ENCODE data around the gene RANBP17.
"Not testable (repeated sequence)": the region's sequence is repeated elsewhere in the genome, so short reads cannot be mapped to it uniquely, and the experiment has no call there.

Gene RANBP17

DNA sequence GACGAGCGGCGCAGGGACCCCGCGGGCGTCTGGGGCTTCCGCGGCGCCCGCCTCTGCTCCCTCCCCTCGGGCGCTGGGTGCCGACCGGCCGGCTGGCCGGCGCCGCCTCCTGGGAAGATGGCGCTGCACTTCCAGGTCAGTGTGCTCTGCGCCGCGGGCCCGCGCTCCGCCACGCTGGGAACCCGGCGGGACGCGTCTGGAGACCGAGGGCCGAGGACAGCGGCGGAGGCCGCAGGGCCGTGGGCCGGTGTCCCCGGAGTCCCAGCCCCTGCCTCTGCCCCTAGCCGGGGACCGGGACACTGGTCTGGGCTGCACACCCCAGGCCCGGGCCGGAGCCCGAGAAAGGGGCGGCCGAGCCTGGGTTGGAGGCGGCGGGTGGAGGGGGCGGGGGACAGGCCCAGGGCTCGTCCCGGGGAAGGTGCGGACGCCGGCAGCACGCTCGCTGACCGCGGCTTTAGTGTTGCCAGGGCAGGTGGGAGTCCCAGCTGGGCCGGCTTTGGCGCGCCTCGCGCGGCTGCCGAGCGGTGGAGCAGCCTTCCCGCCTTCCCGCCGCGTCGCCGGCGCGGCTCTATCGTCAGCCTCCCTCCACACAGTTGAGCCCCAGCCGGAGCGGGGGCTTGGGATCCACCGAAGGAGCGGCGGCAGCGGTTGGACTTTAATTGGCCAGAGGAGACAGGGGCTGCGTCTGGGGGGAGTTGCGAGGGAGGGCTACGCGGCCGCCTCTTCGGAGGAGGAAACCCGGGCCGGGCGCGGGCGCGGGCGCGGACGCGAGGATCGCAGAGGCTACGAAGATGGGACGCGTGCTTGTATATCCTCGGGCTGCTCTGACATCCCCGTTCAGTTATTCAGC is at the start of gene RANBP17:
RANBP17 (plus strand) TSS at position 102 of the 850 bp plus-strand sequence.
- no peak for DNase-seq

DNA sequence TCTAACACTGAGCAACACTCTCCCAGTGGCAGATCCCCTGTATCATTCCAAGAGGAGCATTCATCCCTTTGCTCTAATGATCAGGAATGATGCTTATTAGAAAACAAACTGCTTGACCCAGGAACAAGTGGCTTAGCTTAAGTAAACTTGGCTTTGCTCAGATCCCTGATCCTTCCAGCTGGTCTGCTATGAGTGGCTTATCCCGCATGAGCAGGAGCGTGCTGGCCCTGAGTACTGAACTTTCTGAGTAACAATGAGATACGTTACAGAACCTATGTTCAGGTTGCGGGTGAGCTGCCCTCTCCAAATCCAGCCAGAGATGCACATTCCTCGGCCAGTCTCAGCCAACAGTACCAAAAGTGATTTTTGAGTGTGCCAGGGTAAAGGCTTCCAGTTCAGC is 48.6 kb upstream of the RANBP17 start:
- no peak for DNase-seq

DNA sequence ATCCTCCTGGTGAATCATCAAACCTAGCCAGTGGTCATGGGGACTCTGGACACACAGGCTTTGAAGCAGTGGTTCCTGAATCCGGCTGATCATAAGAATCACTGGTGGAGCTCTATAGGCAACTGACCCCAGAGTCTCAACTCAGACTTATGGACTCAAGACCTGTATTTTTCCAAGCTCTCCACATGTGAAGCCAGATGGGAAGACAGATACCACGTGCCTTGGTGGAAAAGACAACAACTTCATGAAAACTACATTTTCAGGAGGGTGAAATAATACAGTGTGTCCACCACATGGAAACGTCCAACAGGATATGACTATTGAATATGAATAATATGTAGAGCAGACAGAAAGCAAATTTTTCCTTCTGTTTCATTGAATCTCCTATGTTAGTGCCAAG is 44.6 kb upstream of the RANBP17 start:
- no peak for DNase-seq

DNA sequence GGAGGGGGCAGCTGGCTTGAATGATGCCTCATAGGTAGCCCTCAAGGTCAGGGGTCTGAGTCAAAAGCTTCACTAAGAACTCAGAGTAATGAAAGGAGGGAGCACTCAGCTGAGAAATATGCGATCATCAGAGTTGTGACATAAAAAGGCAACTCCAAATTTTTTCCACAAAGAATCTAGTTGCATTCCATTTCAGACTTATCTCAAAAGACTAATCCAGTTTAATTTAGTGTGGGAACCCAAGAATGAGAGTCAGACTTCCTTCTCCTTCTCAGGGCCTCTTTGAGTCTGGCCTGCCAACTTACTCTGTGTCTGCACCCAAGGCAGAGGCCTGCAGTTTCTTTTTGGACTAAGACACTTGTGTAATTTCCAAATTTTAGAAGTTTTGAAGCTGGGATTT is 43.6 kb upstream of the RANBP17 start:
- DNase-seq: no peak

DNA sequence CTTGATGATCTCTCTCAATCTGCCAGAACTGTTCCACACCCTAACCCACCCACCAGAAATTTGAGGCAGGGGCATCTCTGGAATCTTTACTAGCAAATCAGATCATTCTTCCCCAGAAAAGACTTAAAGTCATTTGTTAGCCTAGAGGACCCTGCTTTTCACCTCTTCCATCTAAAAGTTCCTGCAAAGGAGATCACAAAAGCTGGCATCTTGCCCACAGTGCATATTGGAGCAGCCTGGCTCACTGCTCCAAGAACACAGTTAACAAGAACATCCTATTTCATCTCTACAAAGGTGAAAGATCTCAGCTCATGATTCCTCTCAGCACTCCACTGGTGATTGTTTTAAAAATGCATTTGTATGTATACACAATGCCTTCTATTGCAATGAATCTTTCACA is 42.0 kb upstream of the RANBP17 start:
- DNase-seq: no peak

DNA sequence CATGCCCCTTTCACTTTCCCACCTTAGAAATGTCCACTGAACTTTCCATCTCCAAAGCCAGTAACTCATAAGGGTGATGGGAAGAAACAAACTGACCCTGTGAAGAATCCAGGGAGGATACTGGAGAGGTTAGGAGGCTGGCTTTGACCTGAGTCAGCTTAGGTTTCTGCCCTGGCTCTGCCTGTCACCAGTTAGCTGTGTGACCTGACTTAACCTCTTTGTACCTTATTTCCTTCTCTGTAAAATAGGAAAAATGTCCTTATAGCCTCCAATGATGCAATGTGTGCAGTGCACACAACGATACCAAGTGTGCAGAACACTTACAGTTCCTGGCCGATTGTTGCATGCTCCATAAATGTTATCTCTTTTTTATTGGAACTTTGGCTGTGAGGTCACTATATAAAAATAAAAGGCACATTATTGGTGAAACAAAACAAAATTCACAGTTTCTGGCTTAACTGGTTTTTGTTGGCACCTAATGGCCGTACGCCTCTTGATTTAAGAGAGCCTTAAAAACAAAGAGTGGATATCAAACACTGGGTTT is 40.5 kb upstream of the RANBP17 start:
- DNase-seq: no peak

DNA sequence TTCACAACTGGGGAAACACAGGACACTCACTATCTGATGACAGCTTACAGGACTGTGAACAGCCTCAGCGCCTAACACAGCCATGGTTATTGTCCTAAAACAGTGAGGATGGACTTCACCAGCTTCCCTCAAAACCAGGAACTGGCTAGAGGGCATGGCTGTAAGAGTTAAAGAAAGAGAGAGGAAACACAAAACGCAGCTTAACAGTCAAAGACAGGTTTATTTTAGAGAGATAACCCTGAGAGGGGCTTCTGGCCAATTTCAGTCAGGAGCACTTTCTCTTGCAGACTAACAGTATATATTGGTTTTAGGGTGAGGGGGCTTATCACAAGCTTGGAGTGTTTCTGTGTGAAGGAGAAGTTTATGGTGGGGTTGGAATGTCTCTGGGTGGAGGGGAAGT is 35.7 kb upstream of the RANBP17 start:
- DNase-seq: no peak

DNA sequence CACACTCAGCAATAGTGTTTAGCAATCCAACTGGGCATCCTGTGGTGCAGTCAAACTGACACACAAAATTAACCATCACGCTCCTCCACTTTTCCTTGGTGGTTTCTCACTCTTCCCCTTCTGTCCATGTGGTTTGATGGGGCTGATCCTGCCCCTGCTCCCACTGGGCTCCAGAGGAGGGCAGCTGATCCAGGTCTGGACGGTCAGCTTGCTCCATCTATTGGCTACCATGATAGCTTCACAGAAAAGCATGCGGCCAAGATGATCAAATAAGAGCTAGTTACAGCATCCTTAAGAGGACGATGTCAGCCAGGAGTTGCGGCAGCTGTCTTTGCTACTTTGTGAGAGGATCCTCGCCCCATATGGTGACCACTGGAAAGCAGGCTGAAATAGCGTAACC is 29.6 kb upstream of the RANBP17 start:
- DNase-seq: no peak

DNA sequence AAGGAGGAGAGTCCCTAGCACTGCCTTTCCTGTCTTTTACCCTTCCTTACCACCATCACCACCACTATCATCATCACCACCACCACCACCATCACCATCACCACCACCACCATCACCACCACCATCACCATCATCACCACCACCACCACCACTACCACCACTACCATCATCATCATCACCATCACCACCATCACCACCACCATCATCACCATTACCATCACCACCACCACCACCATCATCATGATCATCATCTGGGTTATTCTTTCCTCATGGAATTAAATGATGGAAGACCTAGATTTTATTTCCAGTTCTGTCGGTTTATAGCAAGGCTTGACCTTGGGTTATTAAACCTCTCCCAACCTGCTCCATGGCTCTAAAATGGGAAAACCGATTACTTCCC is 27.8 kb upstream of the RANBP17 start:
- DNase-seq: not testable (repeated sequence)

DNA sequence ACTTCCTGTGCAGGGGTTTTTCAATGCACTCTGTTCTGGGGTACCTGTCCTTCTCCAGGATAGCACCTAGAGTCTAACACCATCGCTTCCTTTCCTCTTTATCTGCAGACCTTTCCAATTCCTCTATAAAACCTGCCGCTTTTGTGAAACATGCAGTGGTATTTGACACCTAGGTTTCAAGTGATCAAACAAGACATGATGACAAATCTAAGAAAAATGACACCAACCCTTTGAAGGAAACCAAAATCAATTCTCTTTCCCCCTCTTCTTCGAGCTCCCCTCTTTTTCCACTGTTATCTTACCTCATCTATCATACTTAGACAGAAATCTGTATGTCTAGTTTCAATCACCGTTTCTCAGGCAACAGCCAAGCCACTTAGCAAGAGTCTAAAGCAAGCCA is 25.6 kb upstream of the RANBP17 start:
- no peak for DNase-seq

DNA sequence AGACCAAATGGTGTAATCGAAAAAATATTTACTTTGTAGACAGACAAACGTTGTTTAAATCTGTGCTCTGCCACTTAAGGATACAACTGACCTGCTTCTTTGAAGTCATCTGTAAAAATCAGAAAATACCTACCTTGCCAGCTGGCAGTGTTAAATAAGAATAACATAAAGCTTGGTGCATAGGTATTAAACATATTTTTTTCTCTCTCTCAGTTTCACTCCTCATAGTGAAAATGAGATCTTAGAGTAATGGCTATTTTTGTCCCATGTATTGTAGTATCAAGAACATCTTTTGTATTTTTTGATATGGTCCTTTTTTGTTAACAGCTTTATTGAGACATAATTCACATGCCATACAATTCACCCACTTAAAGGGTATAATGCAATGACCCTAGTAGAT is 17.9 kb upstream of the RANBP17 start:
- no peak for DNase-seq

DNA sequence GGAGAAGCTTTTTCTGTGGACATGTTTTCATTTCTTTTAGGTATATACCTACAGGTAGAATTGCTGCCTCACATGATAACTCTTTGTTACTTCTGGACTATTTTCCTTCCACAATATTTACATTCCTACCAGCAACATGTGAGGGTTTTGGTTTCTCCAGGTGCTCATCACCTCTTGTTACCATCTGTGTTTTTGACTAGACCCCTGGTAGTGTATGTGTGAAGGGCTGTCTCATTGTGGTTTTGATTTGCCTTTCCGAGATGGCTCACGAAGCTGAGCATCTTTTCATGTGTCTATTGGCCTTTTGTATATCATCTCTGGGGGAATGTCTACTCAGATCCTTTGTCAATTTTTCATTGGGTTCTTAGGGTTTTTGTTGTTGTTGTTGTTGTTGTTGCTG is 17.2 kb upstream of the RANBP17 start:
- no peak for DNase-seq

DNA sequence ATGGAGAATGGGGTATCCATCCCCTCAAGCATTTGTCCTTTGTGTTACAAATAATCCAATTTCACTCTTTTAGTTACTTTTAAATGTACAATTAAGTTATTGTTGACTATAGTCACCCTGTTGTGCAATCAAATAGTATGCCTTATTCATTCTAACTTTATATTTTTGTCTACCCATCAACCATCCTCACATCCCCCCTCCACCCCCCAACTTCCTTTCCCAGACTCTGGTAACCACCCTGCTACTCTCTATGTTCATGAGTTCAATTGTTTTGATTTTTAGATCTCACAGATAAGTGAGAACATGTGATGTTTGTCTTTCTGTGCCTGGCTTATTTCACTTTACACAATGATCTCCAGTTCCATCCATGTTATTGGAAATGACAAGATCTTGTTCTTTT is 15.4 kb upstream of the RANBP17 start:
- no peak for DNase-seq

DNA sequence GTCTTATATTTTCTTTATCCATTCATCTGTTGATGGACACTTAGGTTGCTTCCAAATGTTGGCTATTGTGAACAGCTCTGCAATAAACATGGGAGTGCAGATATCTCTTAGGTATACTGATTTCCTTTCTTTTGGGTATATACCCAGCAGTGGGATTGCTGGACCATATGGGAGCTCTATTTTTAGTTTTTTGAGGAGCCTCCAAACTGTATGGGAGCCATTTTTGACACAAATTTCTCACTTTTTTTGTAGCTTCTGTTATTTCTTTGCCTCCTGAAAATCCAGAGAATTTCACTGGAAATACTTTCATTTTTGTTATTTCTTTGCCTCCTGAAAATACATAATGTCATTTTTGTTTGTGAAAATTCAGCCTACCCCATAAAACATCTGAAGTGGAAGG is 15.0 kb upstream of the RANBP17 start:
- no peak for DNase-seq

DNA sequence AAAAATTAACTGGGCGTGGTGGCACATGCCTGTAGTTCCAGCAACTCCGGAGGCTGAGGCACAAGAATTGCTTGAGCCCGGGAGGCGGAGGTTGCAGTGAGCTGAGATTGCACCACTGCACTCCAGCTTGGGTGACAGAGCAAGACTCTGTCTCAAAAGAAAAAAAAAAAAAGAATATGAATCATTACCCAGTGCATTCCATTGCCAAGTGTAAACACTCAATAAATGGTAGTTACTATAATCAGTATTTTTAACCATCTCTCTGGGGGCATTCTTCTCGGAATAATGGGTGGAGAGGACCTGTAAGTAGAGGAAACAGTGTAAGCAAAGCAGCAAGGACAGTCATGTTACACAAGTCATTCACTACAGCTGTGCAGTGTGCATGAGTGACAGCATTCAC is 13.8 kb upstream of the RANBP17 start:
- DNase-seq: no peak

DNA sequence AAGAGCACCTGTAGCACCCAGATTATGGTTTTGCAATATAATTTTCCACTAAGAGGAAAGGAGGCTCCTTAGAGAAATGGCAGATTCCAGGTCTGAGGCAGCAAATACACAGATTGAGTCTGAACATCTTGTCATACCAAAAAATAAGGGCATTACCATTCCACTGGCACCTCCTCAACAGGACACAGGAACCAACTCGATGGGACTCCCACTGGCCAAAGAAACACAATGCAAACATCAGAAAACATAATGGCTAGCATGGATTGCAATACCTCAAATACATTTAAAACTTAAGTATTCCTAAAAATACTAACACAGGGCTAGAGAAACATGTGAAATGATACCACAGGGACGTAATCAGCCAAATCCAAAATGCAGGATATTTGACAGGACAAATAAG is 12.4 kb upstream of the RANBP17 start:
- DNase-seq: no peak

DNA sequence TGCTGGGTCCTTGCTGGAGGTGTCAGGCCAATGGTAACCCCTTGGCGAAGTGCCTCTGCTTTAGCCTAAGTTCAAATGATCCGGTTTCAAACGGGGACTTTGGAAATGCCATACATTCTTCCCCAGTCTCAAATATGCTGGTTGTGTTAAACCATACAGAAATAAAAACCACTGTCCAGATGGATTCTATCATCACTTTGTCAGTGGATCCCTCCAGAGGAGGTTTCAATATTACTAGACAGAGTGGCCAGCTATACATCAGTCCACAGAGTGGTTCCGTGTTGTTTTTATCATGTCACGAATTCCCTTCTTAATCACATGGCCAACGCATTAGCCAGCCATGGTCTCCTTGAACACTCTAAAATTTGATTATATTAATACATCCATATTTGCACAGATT is 7.3 kb upstream of the RANBP17 start:
- DNase-seq: no peak

DNA sequence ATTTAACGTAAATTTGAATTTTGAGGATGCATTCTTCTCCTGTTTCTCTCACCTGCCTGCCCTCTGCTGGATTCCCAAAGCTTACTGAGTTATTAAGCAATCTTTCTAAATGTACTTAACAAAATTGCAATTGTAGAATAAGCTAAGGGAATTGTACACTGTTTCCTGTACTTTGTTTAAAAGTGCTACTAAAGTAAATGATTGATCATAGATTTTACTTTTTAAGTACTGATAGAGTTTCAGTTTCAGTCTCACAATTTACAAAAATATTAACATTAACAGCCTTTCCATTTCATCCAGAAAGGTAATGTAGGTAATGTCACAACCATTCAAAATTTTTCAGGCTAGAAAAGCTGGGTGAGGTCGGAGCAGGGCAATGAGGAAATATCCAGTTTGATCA is 4.8 kb upstream of the RANBP17 start:
- DNase-seq: no peak

DNA sequence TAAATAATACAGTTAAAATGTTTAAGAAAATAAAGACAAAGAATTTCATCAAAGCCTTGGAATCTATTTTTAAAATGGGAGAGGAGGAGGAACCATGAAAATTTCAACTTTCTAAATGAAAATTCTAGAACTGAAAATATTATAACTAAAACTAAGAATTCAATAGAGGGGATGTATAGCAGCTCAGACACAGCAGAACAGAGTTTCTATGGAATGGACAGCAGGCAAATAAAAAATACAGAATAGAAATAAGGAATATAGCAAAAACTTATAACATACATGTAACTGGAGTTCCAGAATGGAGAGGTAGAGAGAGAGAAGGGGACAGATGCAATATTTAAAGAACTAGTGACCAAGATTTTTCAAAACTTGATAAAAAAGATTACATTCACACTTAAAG is 1.4 kb upstream of the RANBP17 start:
- DNase-seq: no peak

DNA sequence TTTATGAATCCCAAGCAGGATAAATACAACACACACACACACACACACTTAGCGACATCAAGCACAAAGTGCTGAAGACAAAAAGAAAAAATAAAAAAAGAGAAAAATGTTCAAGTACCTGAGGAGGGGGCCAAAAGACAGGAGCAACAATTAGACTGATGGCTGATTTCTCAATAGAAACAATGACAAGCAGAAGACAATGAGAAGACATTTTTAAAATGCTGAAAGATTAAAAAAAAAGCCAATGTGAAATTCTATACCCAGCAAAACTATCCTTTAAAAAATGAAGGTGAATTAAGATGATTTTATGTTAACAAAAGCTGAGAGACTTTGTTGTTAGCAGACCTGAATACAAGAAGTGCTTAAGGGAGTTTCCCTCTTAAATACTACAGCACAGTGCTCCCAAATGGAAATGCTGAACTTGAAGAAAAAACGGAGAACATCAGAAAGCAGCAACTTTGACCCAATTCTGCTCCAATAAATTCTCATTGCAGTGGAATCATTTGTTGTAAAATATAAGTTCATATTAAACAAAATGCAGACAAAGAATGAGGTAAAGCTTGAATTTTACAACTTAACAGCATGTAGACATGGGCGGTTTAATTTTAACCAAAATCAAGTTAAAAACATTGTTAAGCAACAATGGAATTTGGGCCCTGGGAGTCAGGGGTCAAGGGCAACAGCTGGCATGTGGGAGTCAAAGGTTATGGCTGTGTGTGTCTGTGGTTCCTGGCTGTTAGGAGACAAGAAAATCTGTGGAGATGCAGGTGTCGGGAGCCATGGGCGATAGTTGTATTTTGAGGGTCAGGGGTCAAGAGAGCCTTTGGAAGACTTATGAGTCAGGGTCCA is 776 bp upstream of the RANBP17 start:
- no peak for DNase-seq

DNA sequence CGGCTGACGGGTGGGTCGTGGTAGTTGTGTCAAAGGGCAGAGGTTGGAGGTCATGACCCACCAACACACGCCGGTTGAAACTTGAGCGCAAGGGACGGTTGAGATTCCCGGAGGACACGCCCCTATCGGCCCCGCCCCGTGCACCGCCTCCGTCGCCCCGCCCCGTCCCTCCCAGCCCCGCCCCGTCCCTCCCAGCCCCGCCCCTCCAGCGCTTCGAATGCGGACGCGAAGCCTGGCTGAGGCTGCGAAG is 226 bp upstream of the RANBP17 start:
- no peak for DNase-seq

DNA sequence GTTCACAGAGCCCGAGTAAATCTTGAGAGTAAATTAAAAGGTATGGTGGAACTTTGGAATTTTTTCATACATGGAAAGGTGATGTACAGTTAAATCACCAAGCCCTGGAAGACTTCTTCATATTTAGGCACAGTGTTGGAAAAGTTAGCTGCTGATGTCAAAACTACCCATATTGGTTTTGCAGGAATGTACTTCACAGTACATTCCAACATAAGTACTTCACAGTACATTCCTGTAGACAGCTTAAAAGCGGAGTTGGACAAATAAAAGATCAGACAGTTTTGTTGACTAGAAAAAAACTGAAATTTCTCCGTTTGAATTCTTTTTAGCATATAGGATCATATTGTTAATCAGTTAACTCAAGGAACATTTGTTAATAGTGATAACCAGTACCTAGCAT is 1.8 kb downstream of the RANBP17 start:
- no peak for DNase-seq

DNA sequence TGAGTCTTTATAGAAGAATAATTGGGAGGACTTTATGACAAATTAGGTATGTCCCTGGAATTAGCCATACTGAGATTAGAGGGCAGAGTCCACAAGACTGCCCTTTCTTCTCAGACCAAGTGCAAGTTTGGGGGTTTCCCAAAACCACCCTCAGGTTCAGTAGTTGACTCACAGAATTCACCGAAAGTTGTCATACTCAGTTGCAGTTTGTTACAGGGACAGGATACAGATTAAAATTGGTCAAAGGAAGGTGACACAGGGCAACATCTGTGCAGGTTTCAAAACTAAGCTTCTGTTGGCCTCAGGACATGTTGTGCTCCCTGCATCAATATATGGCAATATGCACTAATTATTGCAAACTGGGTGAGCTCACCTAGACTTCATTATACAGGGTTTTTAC is 3.8 kb downstream of the RANBP17 start:
- DNase-seq: no peak

DNA sequence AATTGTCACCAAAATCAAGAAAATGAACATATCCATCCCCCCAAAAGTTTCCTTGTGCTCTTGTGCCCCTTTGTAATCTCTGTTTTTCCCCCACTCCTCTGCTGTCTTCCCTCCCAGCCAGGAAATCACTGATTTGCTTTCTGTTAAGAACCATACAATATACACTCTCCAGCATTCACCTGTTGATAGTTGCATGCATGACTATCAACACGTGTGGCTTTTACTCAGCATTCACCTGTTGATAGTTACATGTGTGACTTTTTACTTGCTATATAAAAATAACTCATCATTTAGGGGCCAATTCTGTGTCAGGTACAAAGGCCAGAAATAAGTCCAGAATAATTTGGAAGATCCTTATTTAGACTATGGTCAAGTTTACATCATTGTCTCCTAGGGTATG is 6.0 kb downstream of the RANBP17 start:
- DNase-seq: no peak

All from activated T-cell treated with anti-CD3 and anti-CD28 coated beads, Interleukin-2, amount 50 U/mL, for 1 hour (primary cell).